HG03039 (cell line): ENCODE data around the gene MOGAT1.
"Not testable (repeated sequence)": the region's sequence is repeated elsewhere in the genome, so short reads cannot be mapped to it uniquely, and the experiment has no call there.

ENCODE experiments used
- ATAC-seq: cut with Tn5 transposase; IDR thresholded peaks from one replicate; pipeline ENCODE4 v1.9.1; 2021; ENCODE audit warnings: mild to moderate bottlenecking, moderate library complexity; ENCODE audit not compliant: unreplicated experiment

Gene MOGAT1

DNA sequence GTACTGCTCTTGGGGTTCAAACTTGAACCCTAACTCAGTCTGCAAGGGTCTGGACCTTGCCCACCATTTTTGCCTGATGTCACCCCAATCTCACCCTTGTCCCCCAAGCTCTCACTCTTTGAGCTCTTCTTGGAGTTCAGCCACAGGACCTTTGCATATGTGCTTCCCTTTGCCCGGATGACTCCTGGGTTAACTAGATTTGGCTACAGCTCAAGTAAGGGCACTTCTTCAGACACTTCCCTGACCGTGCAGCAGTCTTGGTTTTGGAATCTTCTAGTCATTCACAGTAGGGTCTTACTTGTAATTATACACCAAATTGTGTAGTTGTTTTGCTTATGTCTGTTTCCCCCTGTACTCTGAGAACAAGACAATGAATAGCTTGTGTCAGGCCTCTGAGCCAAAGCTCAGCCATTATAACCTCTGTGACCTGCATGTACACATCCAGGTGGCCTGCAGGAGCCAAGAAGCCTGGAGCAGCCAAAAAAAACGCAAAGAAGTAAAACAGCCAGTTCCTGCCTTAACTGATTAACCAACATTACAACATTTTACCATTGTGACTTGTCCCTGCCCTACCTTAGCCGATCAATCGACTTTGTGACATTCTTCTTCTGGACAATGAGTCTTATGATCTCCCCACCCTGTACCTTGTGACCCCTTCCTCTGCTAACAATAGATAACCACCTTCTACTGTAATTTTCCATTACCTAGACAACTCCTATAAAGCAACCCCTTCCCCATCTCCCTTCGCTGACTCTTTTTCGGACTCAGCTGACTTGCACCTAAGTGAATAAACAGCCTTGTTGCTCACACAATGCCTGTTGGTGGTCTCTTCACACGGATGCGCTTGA, 1.0 kb upstream of the MOGAT1 start:
- no peak for ATAC-seq

DNA sequence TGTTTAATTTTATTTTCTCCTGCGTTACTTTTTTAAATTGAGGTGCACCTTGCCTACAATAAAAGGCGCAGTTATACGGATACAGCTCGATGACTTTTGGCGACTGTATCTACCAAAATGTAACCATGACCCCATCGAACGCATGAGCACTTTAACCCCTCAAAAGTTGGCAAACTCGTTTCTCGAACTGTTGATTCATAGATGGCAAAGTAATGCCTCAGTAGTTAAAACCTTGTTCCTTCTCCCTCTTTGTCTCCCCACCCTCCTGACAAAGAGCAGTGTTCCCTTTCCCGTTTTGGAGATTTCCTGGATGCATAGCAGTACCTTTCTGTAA, 577 bp downstream of the MOGAT1 start:
- no peak for ATAC-seq

DNA sequence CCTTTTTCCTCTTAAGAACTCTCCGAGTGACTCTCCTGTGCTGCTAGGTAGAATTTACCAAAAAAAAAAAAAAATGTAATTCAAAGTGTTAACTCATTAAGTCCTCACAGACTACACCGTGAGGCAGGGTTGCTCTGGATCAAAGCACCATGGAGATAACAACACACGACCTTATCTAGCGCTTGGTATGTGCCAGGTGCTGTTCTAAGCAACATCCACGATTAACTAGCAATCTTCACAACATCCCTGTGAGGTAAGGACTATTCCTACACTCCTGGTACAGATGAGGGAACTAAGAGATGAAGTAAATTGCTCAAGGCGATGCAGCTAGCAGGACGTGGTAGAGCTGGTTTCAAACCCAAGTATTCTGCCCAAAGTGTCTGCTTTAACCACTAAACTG, 1.8 kb downstream of the MOGAT1 start:
- no peak for ATAC-seq

DNA sequence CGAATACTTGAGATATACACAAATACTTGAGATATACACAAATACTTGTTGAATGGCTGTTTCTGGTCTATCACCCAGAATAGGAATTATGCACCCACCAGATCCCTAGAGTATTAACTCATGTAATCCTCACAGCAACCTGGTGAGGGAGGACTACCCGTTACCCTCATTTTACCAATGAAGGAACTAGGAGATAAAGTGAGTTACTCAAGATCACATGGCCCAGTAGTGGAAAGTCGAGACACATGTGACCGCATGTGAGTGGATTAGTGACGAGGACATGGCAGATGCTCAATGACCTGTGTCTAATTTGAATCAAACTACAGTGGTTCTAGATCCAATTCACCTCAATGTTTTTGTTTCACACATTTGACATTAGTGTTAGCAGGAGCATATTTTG, 2.4 kb downstream of the MOGAT1 start:
- ATAC-seq, result no peak

DNA sequence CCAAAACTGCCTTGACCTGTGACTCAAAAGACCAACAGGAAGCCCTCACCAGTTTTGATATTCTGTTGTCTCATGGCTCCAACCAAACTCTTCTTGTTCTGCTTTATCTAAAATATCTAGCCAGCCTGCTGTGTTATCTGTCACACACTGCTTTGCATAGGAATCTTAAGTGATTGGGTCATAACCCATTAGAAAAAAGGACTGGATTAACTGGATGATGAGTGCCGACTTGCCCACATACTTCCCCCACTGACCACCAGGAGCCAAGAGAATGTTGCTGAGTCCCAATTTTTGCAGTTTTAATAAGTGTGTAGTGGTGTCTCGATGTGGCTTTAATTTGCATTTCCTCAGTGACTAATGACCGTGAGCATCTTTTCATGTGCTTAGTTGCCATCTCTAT, 6.5 kb downstream of the MOGAT1 start:
- ATAC-seq, result no peak

DNA sequence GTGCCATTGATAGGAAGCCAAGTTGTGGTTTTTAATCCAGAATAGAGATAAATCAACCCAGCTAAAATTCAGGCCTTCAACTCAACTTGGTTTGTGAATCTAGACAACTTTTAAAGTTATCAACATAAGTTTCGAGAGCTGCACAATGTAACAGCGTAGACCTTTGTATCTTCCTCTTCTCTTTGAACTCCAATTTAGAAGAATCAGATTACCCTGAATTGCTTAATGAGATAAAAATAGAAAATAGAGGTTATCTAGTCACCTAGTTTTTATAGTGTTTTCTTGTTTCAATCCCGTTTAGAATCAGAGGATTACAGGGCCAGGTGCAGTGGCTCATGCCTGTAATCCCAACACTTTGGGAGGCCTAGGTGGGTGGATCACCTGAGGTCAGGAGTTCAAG, 12.3 kb downstream of the MOGAT1 start:
- ATAC-seq, result no peak

DNA sequence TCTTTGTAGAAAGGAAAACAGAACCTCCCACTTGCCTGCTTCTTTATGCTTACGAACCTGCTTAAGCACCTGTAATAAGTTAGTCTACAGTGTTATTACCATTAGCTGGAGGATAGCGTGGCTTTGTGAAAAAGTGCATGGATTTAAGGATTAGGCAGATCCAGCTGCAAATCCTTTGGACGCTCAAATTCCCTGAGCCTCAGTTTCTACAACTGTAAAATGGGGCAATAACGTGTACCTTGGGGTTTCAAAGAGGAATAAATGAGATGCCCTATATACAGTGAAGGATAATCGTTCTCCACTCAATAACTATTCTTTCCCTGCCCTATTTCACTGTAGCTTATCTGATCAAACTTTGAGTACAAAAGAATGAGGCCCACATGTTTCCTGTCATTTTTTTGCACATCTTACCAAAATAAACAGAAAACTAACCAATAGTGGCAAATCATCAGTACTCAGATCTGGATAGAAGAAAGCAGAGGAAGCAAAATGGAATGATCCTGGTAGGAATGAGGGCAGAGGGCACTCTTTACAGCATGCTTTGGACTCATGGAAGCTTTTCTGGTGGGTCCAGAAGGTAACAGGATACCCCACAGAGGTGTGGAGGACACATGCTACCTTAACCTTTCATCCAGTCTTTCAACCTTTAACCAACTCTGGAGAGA, 14.8 kb downstream of the MOGAT1 start:
- ATAC-seq, result no peak

DNA sequence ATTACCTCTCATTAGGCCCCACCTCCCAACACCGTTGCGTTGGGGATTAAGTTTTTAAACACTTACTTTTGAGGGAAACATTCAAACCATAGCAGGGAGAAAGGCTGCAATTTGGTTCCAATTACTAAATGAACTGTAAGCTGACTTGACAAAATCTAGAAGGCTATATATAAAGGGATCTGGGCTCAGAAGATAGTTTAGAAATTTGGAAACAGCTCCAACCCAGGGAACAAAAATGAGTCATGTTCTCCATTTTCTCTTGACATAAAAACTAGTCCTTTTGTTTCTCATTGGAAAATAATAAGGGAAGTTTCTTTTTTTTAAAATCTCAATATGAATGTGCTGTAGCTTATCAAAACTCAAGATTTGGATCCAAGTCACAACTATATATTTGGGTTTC, 17.5 kb downstream of the MOGAT1 start:
- ATAC-seq, result no peak

DNA sequence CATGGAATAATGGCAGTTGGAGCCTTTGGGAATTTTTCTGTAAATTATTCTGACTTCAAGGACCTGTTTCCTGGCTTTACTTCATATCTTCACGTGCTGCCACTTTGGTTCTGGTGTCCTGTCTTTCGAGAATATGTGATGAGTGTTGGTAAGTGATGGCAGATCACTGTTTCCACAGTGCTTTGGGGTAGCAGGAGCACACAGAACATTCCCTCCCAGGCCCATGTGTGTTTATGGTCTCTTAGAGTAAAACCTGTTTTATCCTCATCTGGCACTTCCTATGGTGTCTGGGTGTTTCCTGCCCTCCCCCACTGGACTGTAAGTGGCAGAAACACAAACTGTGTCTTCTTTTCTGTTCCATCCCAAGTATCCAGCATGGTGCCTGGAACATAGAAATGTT, 17.9 kb downstream of the MOGAT1 start:
- no peak for ATAC-seq

DNA sequence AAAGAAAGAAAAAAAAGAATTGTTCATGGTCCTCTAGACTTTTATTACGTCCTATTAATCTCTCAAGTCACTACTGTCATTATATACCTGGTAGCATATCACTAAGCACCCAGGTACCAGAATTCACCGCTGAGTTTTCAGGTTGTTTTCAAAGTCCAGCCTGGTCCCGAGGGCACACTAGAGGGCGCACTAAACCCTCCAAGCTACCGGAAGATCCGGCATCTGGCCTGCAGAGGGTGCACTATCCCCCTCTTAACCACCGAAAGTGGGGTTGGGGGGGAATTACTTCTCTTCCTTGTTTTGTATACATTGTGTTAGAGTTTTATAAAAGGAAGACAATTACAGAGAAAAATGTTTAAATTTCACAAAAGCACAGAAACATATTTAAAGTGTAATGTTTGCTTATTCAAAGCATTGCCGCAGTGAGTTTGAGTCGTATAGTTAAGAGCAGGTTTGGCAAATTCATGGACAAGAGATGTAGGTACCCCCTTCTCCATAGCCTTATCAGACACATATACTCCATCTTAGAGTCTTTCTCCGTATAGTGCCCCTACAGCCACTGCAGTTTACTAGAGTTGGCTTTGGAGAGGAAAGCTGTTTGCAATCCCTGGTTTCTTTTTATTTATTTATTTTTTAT, 19.2 kb downstream of the MOGAT1 start:
- ATAC-seq, result peak; percentile 92

DNA sequence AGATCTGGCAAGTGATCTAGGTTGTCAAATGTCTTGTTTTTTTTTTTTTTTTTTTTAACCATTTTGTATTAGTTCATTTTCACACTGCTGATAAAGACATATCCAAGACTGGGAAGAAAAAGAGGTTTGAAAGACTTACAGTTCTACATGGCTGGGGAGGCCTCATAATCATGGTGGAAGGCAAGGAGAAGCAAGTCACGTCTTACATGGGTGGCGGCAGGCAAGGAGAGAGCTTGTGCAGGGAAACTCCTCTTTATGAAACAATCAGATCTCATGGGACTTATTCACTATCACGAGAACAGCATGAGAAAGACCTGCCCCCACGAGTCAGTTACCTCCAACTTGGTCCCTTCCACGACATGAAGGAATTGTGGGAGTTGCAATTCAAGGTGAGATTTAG, 22.0 kb downstream of the MOGAT1 start:
- not testable (repeated sequence) for ATAC-seq

DNA sequence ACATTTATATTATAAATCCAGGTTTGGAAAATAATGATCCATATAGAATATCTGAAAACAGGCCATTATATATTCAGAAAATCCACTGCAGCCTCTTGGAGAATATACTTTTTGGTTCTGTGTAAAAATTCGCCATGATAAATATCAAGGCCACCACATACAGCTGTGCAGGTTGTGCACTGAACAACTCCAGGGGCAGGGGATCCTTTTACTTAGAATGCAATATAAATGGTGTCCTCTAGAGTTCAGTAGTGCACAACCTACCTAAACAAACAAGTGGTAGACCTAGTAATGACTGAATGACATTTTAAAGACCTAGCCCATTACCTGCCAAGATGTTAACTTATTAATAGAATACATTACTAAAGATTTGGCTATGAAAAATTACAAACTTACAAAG, 22.4 kb downstream of the MOGAT1 start:
- peak; percentile 43 for ATAC-seq

DNA sequence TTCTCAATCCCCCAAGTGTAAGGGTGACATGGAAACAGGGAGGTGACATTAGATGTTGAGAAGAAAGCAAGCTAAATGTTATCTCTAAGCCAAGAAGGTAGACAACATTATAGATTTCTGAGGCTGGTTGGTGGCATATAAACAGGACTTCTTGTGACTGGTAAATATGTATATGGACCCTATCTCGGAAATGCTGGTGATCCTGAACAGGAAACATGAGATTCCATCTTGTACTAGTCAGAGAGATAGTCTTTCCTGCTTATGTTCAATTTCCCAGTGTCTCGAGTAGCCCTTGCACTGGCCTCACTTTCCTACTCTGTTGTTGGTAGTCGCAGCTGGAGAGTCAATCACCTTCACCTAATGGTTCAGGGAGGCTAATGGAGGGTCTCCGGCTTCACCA, 26.8 kb downstream of the MOGAT1 start:
- ATAC-seq, result no peak

DNA sequence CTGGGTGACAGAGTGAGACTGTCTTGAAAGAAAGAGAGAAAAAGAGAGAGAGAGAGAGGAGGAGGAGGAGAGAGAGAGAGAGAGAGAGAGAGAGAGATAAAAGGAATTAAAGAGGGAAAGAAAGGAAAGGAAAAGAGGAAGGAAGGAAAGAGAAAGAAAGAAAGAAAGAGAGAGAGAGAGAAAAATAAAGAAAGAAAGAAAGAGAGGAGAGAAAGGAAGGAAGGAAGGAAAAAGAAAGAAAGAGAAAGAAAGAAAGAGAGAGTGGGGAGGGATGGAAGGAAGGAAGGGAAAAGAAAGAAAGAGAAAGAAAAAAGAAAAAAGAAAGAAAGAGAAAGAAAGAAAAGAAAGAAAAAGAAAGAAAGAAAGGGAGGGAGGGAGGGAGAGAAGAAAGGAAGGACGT, 29.8 kb downstream of the MOGAT1 start:
- no peak for ATAC-seq

DNA sequence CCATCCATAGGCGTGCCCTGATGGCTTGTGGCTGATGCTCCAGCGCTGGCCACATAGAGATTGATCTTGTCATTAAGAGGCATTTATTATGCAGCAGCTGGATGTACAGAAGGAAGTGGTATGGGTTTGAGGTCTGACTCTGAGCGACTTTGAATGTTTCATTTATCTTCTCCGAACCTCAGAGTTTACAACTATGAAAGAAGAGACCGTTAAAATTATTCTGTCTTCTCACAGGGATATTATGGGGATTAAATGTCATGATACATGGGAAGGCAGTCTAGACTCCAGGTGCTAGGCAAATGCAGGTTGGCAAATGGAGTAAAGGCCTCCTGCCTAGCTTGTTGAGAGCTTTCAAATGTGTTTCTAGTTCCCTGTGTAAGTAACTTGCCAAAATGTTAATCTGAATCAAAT, 30.3 kb downstream of the MOGAT1 start:
- no peak for ATAC-seq

DNA sequence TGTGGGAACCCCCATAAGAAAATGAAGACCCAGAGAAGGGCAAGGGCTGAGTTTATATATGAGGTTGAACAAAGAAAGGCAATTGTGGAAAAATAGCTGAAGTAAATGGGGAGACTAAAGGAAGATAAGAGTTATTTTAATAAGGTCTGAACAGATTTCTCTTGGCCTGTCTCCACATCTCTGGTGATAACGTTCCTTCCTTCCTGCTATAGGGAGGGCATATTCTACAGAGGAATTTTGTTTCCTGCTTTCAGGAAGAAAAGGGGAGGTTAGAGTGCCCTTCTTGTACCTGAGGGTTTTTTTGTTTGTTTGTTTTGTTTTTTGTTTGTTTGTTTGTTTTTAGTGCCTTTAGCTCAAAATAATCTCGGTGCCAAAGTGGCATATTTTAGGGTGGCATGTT, 31.6 kb downstream of the MOGAT1 start:
- ATAC-seq, result no peak

DNA sequence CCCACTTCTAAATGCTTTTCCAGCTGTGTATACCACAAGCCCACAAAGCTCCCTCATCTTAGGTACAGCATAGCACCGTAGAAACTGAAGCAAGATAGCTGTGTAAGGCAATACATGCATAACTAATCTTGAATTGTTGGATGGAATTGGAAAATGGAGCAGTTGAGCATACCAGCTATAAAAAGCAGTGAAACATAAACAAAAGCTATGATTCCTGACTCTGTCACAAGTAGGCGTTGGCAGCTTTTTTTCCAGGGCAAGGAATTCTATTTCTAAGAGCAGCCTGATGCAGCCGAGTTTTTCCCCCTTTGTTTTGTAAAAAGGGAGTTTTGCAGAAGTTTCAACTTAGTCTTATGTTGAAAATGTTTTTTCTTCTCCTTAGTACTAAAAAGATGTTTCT, 32.4 kb downstream of the MOGAT1 start:
- ATAC-seq, result no peak

DNA sequence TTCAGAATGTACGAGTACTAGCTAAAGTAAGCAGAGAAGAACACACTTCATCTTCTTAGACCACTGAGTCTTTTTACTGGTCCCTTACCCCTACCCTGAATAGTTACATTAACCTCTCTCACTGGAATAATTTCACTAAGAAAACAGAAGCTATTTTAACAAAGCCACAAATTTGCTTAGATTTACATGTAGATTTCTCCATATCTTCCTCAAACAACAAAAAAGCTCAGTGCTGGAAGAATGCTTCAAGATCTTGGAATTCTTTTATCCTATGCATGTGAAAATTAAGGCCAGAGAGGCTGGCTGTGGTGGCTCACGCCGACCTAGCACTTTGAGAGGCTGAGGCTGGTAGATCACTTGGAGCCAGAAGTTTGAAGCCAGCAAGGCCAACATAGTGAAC, 35.2 kb downstream of the MOGAT1 start:
- ATAC-seq, result no peak

DNA sequence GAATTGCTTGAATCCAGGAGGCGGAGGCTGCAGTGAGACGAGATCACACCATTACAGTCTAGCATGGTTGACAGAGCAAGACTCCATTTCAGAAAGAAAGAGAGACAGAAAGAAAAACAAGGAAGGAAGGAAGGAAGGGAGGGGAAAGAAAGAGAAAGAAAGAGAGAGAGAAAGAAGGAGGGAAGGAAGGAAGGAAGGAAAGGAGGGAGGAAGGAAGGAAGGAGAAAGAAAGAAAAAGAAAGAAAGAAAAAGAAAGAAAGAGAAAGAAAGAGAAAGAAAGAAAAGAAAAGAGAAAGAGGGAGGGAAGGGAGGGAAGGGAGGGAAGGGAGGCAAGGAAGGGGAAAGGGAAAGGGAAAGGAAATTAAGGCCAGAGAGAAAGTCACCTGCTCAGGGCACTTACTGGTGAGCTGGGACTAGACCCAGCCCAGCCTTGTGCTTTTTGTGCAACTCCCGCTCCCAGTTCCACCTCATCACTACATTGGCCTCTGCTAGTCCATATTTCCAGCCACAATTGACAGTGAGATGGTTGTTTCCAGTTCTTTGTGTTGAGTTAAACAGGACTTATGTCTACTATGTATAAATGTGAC, 35.7 kb downstream of the MOGAT1 start:
- no peak for ATAC-seq

DNA sequence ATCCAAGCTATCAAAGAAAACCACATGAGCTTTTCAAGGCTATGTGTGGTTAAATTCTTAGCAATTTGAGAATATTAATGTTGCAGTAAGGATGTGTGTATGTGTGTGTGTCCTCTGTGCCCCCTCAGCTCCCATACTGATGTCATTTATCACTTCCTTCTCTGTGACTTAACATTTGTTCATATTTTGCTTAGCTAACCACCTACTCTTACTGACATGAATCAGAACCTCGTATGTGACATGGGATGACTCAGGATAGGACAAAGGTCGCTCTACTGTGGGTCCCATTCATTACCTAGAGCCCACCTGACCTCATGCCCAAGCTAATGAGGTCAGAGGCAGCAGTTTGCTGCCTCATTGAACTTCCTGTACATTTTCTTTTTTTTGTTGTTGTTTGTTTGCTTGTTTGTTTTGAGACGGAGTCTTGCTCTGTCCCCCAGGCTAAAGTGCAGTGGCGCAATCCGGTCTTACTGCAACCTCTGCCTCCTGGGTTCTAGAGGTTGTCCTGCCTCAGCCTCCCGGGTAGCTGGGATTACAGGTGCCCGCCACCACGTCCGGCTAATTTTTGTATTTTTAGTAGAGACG, 36.3 kb downstream of the MOGAT1 start:
- no peak for ATAC-seq

DNA sequence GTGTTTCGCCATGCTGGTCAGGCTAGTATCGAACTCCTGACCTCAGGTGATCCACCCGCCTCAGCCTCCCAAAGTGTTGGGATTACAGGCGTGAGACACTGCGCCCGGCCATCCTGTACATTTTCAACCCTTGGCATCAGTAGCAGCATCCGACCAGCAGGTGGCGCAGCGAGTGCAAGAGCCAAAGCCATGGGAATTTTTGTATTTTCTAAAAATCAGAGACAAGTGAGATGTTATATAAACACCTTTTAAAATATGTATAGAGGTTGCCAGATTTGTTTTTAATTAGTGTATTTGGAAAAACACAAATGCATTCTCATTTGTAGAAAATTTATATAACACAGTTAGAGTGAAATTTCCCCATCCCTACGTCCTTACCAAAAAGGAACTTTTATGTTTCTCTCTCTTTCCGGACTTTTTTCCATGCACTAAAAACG, 36.8 kb downstream of the MOGAT1 start:
- ATAC-seq, result no peak
